A549 (cell line): ENCODE data around the gene ATXN2L. TPM values are rescaled to one million over a fixed set of nuclear protein-coding genes. Genes with fewer than 3 reads are reported as not detected.

Experiments used
- ATAC-seq, 2 experiments: fragments of 200-7000 bp in 1 of 2; fragments of >200 bp in 1 of 2; cut with Nextera tagmentation in 1 of 2; cut with Tn5 transposase in 1 of 2; 3 replicates each; pipeline versions ENCODE4 v1.8.0 to v1.9.1; 2018 to 2020; ENCODE audit warnings: mild to moderate bottlenecking in 1 of 2, moderate library complexity in 1 of 2
- CTCF ChIA-PET: fragments of 300-600 bp; sonication (Branson Sonifier 250); formaldehyde crosslinking; extraction: SDS; loops from one replicate; lab custom pipeline; 2021; ENCODE audit warnings: antibody characterized with exemption, inconsistent platforms; lab: Yijun Ruan, JAX
- POLR2A ChIA-PET: fragments of 350-600 bp; formaldehyde crosslinking; extraction: SDS; loops from one replicate; lab custom pipeline; 2021; ENCODE audit warnings: antibody characterized with exemption, inconsistent platforms; lab: Yijun Ruan, JAX
- DNase-seq, 2 experiments: peaks; one replicate each; pipeline versions ENCODE4 v3.0.0 to v3.0.0-alpha.2; 2011 to 2016; ENCODE audit warnings: low read depth in 1 of 2, low spot score in 1 of 2
- FAIRE-seq: peaks from 2 replicates; lab custom pipeline; 2011; peaks lifted over from hg19 to GRCh38; lab: Jason Lieb, UNC
- H3K27ac ChIP-seq, 2 experiments: fragments of >200 bp; sonication (Bioruptor Twin); formaldehyde crosslinking; 3 replicates each; pipeline ENCODE4 v1.5.1; 2016 to 2017
- H3K4me1 ChIP-seq: fragments of >200 bp; sonication (Bioruptor Twin); formaldehyde crosslinking; 3 replicates; pipeline ENCODE4 v1.6.1; 2016
- H3K4me2 ChIP-seq: fragments of >200 bp; sonication (Bioruptor Twin); formaldehyde crosslinking; 3 replicates; pipeline ENCODE4 v1.6.1; 2016
- H3K4me3 ChIP-seq: fragments of >200 bp; sonication (Bioruptor Twin); formaldehyde crosslinking; 3 replicates; pipeline ENCODE4 v1.5.1; 2016
- H3K9me3 ChIP-seq: fragments of >200 bp; sonication (Bioruptor Twin); formaldehyde crosslinking; 3 replicates; pipeline ENCODE4 v1.6.1; 2016
- EHF ChIP-seq: fragments of 250-450 bp; sonication (Bioruptor Pico); IDR thresholded peaks from 2 replicates; pipeline ENCODE4 v1.5.0; 2020; ENCODE audit warnings: mild to moderate bottlenecking
- HOXA7 ChIP-seq: fragments of 250-450 bp; sonication (Bioruptor Pico); IDR thresholded peaks from 2 replicates; pipeline ENCODE4 v1.5.0; 2020; ENCODE audit warnings: mild to moderate bottlenecking, moderate library complexity
- KDM5A ChIP-seq: fragments of 200-600 bp; sonication (generic); IDR thresholded peaks from 2 replicates; pipeline ENCODE4 v1.6.1; 2016; ENCODE audit warnings: antibody characterized with exemption, mild to moderate bottlenecking
- MAZ ChIP-seq: fragments of 150-350 bp; IDR thresholded peaks from 2 replicates; pipeline ENCODE4 v1.6.1; 2014; ENCODE audit warnings: antibody characterized with exemption, low read depth, low read length, borderline replicate concordance
- POLR2A ChIP-seq: IDR thresholded peaks from 2 replicates; pipeline ENCODE4 v1.6.1; 2012; ENCODE audit warnings: mild to moderate bottlenecking, low read length
- RFX5 ChIP-seq: fragments of 450-650 bp; IDR thresholded peaks from 2 replicates; pipeline ENCODE4 v1.7.1; 2014; ENCODE audit warnings: antibody characterized with exemption, mild to moderate bottlenecking, moderate library complexity
- TFCP2L1 ChIP-seq: fragments of 250-450 bp; sonication (Bioruptor Pico); IDR thresholded peaks from 2 replicates; pipeline ENCODE4 v1.5.0; 2021; ENCODE audit warnings: mild to moderate bottlenecking
- WGBS: methylation state at CpG from one replicate; pipeline ENCODE4 v1.1.6; 2017; ENCODE audit errors: missing lambda C conversion rate; 5-methylcytosine and 5-hydroxymethylcytosine counted together
- polyA plus RNA-seq, 4 experiments: library from polyadenylated mRNA; depleted of rRNA in 3 of 4; stranded (reverse); fragments of >200 nt; fragmentation: RNase III in 1 of 4; extraction: RNeasy Plus Mini Kit Qiagen cat#74134 plus additional on column Dnase treatment in 1 of 4; gene quantifications; 2 replicates in 3 of 4; 3 replicates in 1 of 4; pipeline ENCODE4 v1.2.3, GENCODE V29; 2011 to 2017
- TF ChIP-seq, protein P1 (sequence below): fragments of >200 bp; sonication (Bioruptor Twin); formaldehyde crosslinking; IDR thresholded peaks from 2 replicates; pipeline ENCODE4 v1.6.1; 2016
- TF ChIP-seq, protein P2 (sequence below): IDR thresholded peaks from 2 replicates; pipeline ENCODE4 v1.6.1; 2012; ENCODE audit warnings: low read depth, borderline replicate concordance
- TF ChIP-seq, protein P3 (sequence below): fragments of 200-600 bp; sonication (generic); IDR thresholded peaks from 2 replicates; pipeline ENCODE4 v1.6.1; 2016; ENCODE audit warnings: antibody characterized with exemption, mild to moderate bottlenecking, moderate library complexity
- TF ChIP-seq, protein P4 (sequence below): fragments of >200 bp; sonication (Bioruptor Twin); formaldehyde crosslinking; IDR thresholded peaks from 3 replicates; pipeline ENCODE4 v1.6.1; 2016
- TF ChIP-seq, protein P5 (sequence below): fragments of 150-350 bp; IDR thresholded peaks from 2 replicates; pipeline ENCODE4 v1.6.1; 2014; ENCODE audit warnings: low read depth, mild to moderate bottlenecking, low read length
- TF ChIP-seq, protein P6 (sequence below): fragments of 450-650 bp; IDR thresholded peaks from 2 replicates; pipeline ENCODE4 v1.6.1; 2014; ENCODE audit warnings: antibody characterized with exemption
- TF ChIP-seq, protein P7 (sequence below): fragments of 250-450 bp; sonication (Bioruptor Pico); IDR thresholded peaks from 2 replicates; pipeline ENCODE4 v1.5.0; 2020; ENCODE audit warnings: low read depth, mild to moderate bottlenecking, moderate library complexity

ATXN2L gene
- polyA plus RNA-seq, 2 of the 4 experiments (the other 2 are of a cell fraction): 28.4 to 135 TPM

DNA sequence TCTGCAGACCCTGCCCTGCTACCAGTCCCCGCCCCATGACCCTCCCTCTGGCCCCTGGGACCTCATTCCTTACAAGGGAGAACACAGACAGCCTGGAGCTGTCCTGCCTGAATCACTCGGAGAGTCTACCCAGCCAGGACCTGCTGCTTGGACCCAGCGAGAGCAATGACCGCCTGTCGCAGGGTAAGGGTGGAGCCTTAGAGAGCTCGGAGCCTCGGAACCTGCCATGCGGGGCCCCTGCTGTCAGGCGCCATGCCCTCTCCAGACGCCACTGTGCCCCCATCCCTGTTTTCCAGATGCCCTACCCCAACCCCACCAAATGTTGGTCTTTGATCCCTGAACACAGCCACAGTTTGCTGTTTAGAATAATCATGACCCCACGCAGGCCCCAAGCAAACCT is 46.4 kb downstream of the ATXN2L start:
- FAIRE-seq: no peak
- Histone ChIP-seq H3K9me3 (no peaks in the 10 kb centered on the region), H3K27ac (no peak overlapping the region), H3K4me1 (peaks cover 7% of the 10 kb centered on the region; the same call in 2 of the 3 replicates), H3K4me3 (no peak overlapping the region), H3K4me2 (no peak overlapping the region)
- CTCF ChIA-PET: interaction anchor here (0.8 to 17.8 kb wide), 3 partner anchors 10 to 77 kb away, joined by 3 to 190 read pairs (median 6); partner anchors contain the start of genes ATP2A1 and NFATC2IP
- 95% methylated on average over 11 of the region's 11 CpGs for WGBS
- no peak for ATAC-seq
- DNase-seq: no peak
- POLR2A ChIA-PET: no interaction called here
- no peak for TF ChIP-seq TFCP2L1 (CRISPR knock-in tag)
- TF ChIP-seq, protein P1, sequence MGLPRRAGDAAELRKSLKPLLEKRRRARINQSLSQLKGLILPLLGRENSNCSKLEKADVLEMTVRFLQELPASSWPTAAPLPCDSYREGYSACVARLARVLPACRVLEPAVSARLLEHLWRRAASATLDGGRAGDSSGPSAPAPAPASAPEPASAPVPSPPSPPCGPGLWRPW: no peak
- TF ChIP-seq, protein P2, sequence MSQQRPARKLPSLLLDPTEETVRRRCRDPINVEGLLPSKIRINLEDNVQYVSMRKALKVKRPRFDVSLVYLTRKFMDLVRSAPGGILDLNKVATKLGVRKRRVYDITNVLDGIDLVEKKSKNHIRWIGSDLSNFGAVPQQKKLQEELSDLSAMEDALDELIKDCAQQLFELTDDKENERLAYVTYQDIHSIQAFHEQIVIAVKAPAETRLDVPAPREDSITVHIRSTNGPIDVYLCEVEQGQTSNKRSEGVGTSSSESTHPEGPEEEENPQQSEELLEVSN: no peak
- TF ChIP-seq, protein P3, sequence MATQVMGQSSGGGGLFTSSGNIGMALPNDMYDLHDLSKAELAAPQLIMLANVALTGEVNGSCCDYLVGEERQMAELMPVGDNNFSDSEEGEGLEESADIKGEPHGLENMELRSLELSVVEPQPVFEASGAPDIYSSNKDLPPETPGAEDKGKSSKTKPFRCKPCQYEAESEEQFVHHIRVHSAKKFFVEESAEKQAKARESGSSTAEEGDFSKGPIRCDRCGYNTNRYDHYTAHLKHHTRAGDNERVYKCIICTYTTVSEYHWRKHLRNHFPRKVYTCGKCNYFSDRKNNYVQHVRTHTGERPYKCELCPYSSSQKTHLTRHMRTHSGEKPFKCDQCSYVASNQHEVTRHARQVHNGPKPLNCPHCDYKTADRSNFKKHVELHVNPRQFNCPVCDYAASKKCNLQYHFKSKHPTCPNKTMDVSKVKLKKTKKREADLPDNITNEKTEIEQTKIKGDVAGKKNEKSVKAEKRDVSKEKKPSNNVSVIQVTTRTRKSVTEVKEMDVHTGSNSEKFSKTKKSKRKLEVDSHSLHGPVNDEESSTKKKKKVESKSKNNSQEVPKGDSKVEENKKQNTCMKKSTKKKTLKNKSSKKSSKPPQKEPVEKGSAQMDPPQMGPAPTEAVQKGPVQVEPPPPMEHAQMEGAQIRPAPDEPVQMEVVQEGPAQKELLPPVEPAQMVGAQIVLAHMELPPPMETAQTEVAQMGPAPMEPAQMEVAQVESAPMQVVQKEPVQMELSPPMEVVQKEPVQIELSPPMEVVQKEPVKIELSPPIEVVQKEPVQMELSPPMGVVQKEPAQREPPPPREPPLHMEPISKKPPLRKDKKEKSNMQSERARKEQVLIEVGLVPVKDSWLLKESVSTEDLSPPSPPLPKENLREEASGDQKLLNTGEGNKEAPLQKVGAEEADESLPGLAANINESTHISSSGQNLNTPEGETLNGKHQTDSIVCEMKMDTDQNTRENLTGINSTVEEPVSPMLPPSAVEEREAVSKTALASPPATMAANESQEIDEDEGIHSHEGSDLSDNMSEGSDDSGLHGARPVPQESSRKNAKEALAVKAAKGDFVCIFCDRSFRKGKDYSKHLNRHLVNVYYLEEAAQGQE: no peak
- TF ChIP-seq HOXA7 (CRISPR knock-in tag): no peak

DNA sequence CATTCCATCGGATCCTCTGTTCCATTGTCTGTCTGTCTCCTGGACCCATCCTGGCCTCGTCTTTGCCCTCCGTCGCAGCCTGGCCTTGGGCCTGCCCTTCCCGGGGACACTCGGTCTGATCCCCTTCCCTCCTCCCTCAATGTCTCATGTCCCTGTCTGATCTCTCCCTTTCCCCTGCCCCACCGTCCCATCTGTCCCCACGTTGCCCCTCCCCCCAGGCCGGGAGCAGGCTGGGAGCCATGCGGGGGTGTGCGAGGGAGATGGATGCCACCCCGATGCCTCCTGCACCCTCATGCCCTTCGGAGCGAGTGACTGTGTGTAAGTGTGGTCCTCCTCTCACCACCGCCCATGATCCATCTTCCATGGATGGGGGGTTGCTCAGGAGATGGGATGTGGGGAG is 50.2 kb downstream of the ATXN2L start:
- no peaks in the 10 kb centered on the region for H3K9me3 ChIP-seq
- no peak overlapping the region for H3K27ac ChIP-seq
- ATAC-seq: no peak
- POLR2A ChIA-PET: interaction anchor here (2.4 kb wide), 1 partner anchor 10 kb away, joined by 9 read pairs; the partner anchor contains the start of gene SH2B1
- peaks cover 10% of the 10 kb centered on the region; the same call in 1 of the 3 replicates for H3K4me1 ChIP-seq
- no peak for FAIRE-seq
- WGBS: 93% methylated on average over 14 of the region's 15 CpGs
- DNase-seq: no peak
- no peak overlapping the region for H3K4me2 ChIP-seq
- TF ChIP-seq, protein P4, sequence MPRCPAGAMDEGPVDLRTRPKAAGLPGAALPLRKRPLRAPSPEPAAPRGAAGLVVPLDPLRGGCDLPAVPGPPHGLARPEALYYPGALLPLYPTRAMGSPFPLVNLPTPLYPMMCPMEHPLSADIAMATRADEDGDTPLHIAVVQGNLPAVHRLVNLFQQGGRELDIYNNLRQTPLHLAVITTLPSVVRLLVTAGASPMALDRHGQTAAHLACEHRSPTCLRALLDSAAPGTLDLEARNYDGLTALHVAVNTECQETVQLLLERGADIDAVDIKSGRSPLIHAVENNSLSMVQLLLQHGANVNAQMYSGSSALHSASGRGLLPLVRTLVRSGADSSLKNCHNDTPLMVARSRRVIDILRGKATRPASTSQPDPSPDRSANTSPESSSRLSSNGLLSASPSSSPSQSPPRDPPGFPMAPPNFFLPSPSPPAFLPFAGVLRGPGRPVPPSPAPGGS: no peak
- TF ChIP-seq, protein P5, sequence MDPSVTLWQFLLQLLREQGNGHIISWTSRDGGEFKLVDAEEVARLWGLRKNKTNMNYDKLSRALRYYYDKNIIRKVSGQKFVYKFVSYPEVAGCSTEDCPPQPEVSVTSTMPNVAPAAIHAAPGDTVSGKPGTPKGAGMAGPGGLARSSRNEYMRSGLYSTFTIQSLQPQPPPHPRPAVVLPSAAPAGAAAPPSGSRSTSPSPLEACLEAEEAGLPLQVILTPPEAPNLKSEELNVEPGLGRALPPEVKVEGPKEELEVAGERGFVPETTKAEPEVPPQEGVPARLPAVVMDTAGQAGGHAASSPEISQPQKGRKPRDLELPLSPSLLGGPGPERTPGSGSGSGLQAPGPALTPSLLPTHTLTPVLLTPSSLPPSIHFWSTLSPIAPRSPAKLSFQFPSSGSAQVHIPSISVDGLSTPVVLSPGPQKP: no peak
- TF ChIP-seq TFCP2L1 (CRISPR knock-in tag) (no peak), KDM5A (no peak), POLR2A (no peak), MAZ (no peak), EHF (no peak), RFX5 (no peak)
- TF ChIP-seq, protein P6, sequence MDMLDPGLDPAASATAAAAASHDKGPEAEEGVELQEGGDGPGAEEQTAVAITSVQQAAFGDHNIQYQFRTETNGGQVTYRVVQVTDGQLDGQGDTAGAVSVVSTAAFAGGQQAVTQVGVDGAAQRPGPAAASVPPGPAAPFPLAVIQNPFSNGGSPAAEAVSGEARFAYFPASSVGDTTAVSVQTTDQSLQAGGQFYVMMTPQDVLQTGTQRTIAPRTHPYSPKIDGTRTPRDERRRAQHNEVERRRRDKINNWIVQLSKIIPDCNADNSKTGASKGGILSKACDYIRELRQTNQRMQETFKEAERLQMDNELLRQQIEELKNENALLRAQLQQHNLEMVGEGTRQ: no peak
- TF ChIP-seq, protein P7, sequence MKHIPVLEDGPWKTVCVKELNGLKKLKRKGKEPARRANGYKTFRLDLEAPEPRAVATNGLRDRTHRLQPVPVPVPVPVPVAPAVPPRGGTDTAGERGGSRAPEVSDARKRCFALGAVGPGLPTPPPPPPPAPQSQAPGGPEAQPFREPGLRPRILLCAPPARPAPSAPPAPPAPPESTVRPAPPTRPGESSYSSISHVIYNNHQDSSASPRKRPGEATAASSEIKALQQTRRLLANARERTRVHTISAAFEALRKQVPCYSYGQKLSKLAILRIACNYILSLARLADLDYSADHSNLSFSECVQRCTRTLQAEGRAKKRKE: no peak
- CTCF ChIA-PET: interaction anchor here (0.7 to 17.8 kb wide), 9 partner anchors 8 to 73 kb away, joined by 3 to 190 read pairs (median 6); partner anchors contain the start of gene NFATC2IP
- no peak overlapping the region for H3K4me3 ChIP-seq
